Progenitor cell of endocrine pancreas (in vitro differentiated cells): Measurements from ENCODE around the gene NEURL3. TPM values are rescaled to one million over a fixed set of nuclear protein-coding genes. Genes with fewer than 3 reads are reported as not detected.

Source experiments
- DNase-seq: peaks from one replicate; pipeline ENCODE4 v3.0.0; 2021; ENCODE audit warnings: low spot score; ENCODE audit not compliant: unreplicated experiment
- H3K27ac Mint-ChIP-seq: 2 replicates; pipeline ENCODE4 v1.8.0; 2021; ENCODE audit warnings: mild to moderate bottlenecking, moderate library complexity, mixed read lengths
- H3K27me3 Mint-ChIP-seq: 2 replicates; pipeline ENCODE4 v1.8.0; 2021; ENCODE audit warnings: mixed read lengths
- H3K36me3 Mint-ChIP-seq: 2 replicates; pipeline ENCODE4 v1.8.0; 2022; ENCODE audit warnings: mixed read lengths; ENCODE audit not compliant: insufficient read depth
- H3K4me1 Mint-ChIP-seq: 2 replicates; pipeline ENCODE4 v1.8.0; 2021; ENCODE audit warnings: low read depth, mixed read lengths
- H3K4me3 Mint-ChIP-seq: 2 replicates; pipeline ENCODE4 v1.8.0; 2021; ENCODE audit warnings: low read depth, mild to moderate bottlenecking, moderate library complexity, mixed read lengths
- H3K9me3 Mint-ChIP-seq: 2 replicates; pipeline ENCODE4 v1.8.0; 2021; ENCODE audit warnings: low read depth, mixed read lengths
- CTCF ChIP-seq: fragments of 200-600 bp; sonication (generic); IDR thresholded peaks from one replicate; pipeline ENCODE4 v1.5.0; 2021; ENCODE audit warnings: antibody characterized with exemption, mild to moderate bottlenecking; ENCODE audit not compliant: unreplicated experiment
- total RNA-seq: library from RNA; stranded (reverse); gene quantifications from 2 replicates; pipeline ENCODE4 v1.2.1, GENCODE V29; 2021

The NEURL3 gene
- total RNA-seq, 1 donor from 2014 or later = 0.86 TPM

- H3K4me3 Mint-ChIP-seq = no peak overlapping the region
- H3K27me3 Mint-ChIP-seq = no peaks in the 10 kb centered on the region
- H3K9me3 Mint-ChIP-seq = no peaks in the 10 kb centered on the region
- no peak for DNase-seq
- TF ChIP-seq CTCF = no peak
- peaks cover 6% of the 10 kb centered on the region for H3K4me1 Mint-ChIP-seq
- peaks cover 2% of the 10 kb centered on the region for H3K36me3 Mint-ChIP-seq
- no peak overlapping the region for H3K27ac Mint-ChIP-seq
Observed at GRCh38 chr2:96551605-96552314, 46.6 kb upstream of the NEURL3 start.

DNA sequence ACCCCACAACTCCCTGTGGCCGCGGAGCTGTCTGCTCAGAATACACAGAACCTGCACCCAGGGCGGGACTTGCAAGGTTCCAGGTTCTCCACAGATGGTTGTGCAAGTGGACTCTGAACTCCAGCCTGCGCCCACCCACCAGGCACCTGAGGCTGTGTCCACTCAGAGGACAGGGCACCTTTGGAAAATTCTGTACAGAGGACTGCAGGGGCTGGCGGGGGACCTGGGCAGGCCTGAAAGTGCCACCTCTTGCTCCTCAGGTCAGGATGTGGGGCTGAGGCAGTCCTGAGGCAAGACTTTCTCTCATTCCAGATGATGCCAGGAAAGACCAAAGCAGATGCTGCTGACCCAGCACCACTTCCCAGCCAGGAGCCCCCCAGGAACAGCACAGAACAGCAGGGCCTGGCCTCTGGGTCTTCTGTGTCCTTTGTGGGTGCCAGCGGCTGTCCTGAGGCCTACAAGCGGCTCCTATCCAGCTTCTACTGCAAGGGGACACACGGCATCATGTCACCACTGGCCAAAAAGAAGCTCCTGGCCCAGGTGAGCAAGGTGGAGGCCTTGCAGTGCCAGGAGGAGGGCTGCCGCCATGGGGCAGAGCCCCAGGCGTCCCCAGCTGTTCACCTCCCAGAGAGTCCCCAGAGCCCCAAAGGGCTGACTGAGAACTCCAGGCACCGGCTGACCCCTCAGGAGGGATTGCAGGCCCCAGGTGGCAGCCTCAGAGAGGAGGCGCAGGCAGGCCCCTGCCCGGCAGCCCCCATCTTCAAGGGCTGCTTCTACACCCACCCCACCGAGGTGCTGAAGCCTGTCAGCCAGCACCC is 45.8 kb upstream of the NEURL3 start:
- Mint-ChIP-seq H3K9me3 (no peaks in the 10 kb centered on the region), H3K27ac (no peak overlapping the region), H3K4me1 (peaks cover 2% of the 10 kb centered on the region), H3K36me3 (peaks cover 4% of the 10 kb centered on the region), H3K4me3 (no peak overlapping the region), H3K27me3 (no peaks in the 10 kb centered on the region)
- DNase-seq = no peak
- TF ChIP-seq CTCF = no peak

DNA sequence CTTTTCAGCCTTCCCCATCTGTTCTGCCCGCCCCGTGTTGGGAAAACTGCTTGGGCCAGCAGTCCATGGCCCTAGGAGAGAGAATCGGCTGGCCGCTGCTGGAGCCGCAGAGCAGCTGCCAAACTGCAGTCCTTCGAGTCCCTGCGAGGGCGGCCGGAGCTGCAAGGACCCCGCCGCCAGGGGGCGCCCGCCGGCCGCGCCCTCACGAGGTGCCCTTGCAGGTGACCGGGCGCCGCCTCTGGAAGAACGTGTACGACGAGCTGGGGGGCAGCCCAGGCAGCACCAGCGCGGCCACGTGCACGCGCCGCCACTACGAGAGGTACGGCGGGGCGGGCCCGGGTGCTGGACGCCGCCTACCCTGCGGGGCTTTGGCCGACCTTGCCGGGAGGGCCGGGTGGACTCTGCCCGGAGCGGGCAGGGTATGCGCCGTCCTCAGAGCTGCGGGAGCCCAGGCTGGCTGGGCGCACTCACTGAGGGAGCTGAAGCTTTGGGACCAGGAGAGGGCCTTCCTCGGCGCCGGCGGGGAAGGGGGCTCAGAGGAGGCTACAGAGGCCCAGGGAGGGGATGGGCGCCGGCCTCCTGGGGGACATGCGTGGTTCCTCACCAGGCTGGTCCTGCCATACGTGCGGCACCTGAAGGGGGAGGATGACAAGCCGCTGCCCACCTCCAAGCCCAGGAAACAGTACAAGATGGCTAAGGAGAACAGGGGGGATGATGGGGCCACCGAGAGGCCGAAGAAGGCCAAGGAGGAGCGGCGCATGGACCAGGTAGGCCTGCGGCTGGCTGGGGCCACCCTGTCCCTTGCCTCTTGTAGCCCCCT is 45.0 kb upstream of the NEURL3 start:
- Mint-ChIP-seq H3K27ac (no peak overlapping the region), H3K4me3 (no peak overlapping the region), H3K4me1 (peaks cover 2% of the 10 kb centered on the region), H3K9me3 (no peaks in the 10 kb centered on the region), H3K36me3 (peaks cover 4% of the 10 kb centered on the region), H3K27me3 (no peaks in the 10 kb centered on the region)
- no peak for DNase-seq
- TF ChIP-seq CTCF = peak; percentile 29

GRCh38 chr2:96549466-96549785 is 44.3 kb upstream of the NEURL3 start:
- no peaks in the 10 kb centered on the region for H3K9me3 Mint-ChIP-seq
- no peaks in the 10 kb centered on the region for H3K27me3 Mint-ChIP-seq
- H3K4me3 Mint-ChIP-seq = no peak overlapping the region
- no peak for DNase-seq
- H3K36me3 Mint-ChIP-seq = peaks cover 7% of the 10 kb centered on the region
- H3K4me1 Mint-ChIP-seq = no peaks in the 10 kb centered on the region
- TF ChIP-seq CTCF = no peak
- H3K27ac Mint-ChIP-seq = no peak overlapping the region
